ENCODE measurements around the gene CEP72.

- no peak for TF ChIP-seq CTCF (IDR thresholded peaks at IDR 0.05)
- no peak for TF ChIP-seq EZH2 (IDR thresholded peaks at IDR 0.05; ENCODE audit: borderline replicate concordance, insufficient read depth, low read depth, low read length, poor library complexity, severe bottlenecking)
Observed at GRCh38 chr5:641331-641765, 29.2 kb downstream of the CEP72 start.

Data from B cell (primary cell).